HEK293T (cell line): ENCODE results near the gene LMO7.

Source experiments
- ARNT ChIP-seq: fragments of 450-650 bp; IDR thresholded peaks from 2 replicates; pipeline ENCODE4 v1.6.1; 2017; ENCODE audit warnings: mild to moderate bottlenecking
- BHLHE40 ChIP-seq: fragments of 450-650 bp; IDR thresholded peaks from 2 replicates; pipeline ENCODE4 v1.6.1; 2016; ENCODE audit warnings: mild to moderate bottlenecking, moderate library complexity, borderline replicate concordance
- CTBP1 ChIP-seq: fragments of 450-650 bp; IDR thresholded peaks from 2 replicates; pipeline ENCODE4 v1.6.1; 2016; ENCODE audit warnings: borderline replicate concordance
- FOXA1 ChIP-seq: fragments of 450-650 bp; IDR thresholded peaks from 2 replicates; pipeline ENCODE4 v1.6.1; 2016; ENCODE audit warnings: mild to moderate bottlenecking
- FOXK2 ChIP-seq: fragments of 450-650 bp; IDR thresholded peaks from 2 replicates; pipeline ENCODE4 v1.6.1; 2016; ENCODE audit warnings: mild to moderate bottlenecking
- FOXM1 ChIP-seq: fragments of 450-650 bp; IDR thresholded peaks from 2 replicates; pipeline ENCODE4 v1.6.1; 2017; ENCODE audit warnings: mild to moderate bottlenecking, borderline replicate concordance
- LEF1 ChIP-seq: fragments of 450-650 bp; IDR thresholded peaks from 2 replicates; pipeline ENCODE4 v1.6.1; 2017; ENCODE audit warnings: mild to moderate bottlenecking, borderline replicate concordance
- NFRKB ChIP-seq: fragments of 450-650 bp; IDR thresholded peaks from 2 replicates; pipeline ENCODE4 v1.6.1; 2016; ENCODE audit warnings: mild to moderate bottlenecking, moderate library complexity
- SUZ12 ChIP-seq: fragments of 450-650 bp; IDR thresholded peaks from 2 replicates; pipeline ENCODE4 v1.6.1; 2016; ENCODE audit warnings: mild to moderate bottlenecking
- ZNF384 ChIP-seq: fragments of 450-650 bp; IDR thresholded peaks from 2 replicates; pipeline ENCODE4 v1.6.1; 2016

GRCh38 chr13:75717525-75717924 is 81.4 kb downstream of the LMO7 start:
- TF ChIP-seq ZNF384 (no peak), FOXM1 (no peak), ARNT (no peak), SUZ12 (no peak), FOXA1 (no peak), BHLHE40 (no peak), LEF1 (no peak), FOXK2 (no peak), CTBP1 (no peak), NFRKB (no peak)
